ENCODE data around the gene TLK1.

TLK1 gene

DNA sequence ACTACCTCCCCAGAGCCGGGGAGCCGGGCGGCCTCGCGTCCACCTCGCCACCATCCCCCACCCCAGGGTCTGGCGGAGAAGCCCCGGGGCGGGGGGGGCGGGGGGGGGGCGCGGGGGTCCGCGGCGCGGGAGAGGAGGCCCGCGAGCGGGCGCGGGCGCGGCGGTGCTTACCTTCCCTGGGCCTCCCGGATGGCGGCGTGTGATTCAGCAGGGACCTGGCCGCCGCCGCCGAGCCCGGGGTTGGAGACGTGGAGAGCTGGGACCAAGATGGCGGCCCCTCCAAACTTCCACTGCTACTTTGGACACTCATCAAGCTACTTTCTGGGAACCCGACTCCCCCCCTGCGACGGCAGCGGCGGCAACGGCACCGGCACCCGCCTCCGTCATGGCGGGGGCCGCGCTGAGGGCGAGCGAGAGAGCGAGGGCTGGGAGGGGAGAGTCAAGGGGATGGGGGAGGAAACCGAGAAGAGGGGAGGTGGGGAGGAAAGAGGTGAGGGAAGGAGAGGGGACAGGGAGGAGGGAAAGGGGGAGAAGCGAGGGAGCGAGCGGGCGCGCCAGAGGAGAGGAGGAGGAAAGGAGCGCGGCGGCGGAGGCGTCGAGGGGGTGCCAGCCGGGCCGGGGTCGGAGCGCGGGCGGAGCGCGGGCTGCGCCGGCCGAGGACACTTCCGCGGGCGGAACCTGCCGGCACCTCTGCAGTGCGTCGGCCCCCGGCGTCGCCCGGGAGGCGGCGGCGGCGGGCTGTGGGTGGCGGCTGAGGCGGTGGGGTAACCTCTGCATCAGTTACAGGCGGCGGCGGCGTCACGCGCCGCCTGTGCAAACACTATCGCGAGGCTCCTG, at the start of gene TLK1:
Gene TLK1 (minus strand): TSS at position 775 of the 837 bp plus-strand sequence. CDS start 465 bp downstream, at position 310.
- DNase-seq: peak; percentile 48

DNA sequence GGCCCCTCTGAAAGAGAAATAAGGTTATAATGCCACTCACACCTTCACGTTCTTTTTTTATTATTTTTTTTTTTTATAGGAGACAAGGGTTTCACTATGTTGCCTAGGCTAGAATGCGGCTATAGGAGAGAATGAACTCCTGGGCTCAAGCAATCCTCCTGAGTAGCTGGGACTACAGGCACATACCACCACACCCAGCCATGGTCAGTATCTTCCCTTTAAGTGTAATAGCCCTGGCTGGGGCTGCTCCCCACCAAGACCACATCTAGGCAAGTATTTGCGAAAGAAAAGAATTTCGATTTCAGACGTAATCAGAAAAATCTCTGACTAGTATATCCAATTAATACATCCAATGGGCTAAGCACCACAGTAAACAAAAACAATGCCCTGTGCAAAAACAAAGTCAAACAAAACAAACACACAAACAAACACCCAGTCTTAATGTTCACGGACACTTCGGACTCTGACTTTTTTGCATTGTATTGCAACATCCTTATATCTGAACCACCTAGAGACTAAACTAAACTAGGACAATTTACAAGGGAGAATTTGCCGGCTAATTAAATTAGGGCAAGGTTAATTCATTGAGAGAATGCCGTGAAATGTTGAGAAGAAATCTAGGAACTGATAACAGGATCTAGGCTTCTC, 49.6 kb upstream of the TLK1 start:
- no peak for DNase-seq

DNA sequence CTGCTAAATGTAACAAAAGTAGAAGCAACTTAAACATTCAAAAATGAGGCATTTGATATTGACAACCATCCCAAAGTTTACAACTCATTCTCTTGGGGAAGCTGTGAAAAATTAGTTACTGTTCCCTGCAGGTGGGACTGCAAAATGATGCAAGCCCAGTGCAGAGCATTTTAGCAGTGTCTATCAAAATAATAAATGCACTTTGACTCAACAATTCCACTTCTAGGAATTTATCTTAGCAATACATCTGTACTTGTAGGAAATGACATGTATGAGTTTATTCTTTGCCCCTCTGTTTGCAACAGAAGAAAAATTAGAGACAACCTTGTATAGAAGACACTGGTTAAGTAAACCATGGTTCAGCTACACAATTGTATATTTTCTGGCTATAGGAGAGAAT, 48.0 kb upstream of the TLK1 start:
- no peak for DNase-seq

DNA sequence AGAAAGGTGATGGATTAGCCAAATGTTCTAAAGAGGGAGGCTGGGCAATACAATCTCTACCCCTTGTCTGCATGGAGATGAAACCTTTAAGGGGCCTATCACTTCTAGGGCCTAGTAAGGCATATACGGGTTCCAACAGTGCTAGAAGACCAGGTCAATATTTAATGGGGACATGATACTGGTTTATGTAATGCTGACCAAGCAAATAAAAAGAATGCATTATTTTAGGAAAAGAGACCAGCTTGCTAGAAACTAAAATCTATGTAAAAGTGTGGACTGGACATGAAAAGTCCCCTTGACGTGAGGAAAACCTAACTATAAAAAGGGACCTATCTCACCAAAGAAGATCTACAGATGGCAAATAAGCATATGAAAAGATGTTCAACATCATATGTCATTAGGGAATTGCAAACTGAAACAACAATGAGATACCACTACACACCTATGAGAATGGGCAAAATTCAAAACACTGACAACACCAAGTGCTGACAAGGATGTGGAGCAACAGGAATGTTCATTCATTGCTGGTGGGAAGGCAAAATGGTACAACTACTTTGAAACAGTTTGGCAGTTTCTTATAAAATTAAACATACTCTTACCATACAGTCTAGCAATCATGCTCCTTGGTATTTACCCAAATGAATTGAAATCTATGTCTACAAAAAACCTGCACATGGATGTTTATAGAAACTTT, 45.9 kb upstream of the TLK1 start:
- DNase-seq: no peak

DNA sequence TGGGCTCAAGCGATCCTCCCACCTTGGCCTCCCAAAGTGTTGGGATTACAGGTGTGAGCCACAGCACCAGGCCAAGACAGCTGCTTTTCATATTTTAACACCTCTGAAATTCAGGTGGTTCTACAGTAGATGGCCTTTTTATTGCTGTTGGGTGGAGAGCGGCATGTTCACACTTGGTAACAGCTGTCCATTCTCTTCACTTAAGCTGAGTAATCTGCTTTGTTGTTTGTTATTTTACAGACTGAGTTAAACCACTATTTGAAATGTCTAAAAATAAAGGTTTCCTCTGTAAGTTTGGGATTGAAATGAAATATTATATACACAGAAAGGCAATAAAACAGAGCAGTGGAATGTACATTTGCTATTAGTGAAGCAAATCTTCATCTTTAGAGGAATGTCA, 44.9 kb upstream of the TLK1 start:
- no peak for DNase-seq

DNA sequence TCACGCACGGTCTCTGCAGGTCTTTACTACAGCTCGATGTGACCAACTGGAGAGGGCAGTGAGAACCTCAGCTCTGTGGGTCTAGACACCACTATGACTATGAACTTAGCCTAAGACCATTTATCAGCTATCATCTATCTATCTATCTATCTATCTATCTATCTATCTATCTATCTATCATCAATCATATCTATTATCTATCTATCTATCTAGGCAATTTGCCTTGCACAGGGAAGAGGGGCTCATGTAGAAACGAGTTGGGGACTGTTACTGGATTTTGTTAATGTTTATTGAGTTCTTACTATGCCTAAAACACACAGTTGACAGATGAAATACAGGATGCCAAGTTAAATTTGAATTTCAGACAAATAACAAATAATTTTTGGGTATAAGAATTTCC, 41.1 kb upstream of the TLK1 start:
- DNase-seq: no peak

DNA sequence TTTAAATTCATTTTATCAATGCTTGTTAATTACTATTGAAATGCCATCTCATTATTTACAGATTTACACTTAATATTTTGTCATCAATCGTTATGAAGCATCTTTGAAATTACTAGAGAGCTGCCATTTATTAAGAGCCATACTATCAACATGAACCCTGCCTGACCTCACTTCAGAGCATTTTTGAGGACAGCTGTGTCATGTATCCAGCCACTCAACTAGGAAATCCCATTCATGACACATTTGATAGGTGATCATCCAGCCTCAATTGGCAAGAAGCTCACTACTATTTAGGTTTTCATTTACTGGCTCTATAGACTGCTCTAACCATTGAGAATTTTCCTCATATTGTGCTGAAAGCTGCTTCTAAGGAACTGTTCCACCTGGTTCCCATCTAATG, 40.6 kb upstream of the TLK1 start:
- DNase-seq: no peak

DNA sequence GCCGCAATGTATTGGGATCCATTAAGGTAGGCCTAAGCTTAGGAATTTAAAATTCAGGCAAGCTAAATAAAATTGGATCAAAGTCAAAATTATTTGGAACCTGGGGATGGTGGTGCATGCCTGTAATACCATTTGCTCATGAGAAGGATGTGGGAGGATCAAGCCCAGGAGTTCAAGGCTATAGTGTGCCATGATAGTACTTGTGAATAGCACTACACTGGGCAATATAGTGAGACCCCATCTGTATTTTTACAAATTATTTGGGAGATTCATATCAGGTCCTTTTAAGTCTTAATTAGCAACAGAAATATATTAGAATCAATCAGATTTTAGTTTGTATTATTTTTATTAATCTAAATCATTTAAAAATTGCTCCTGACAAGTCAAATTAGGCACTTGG, 39.8 kb upstream of the TLK1 start:
- no peak for DNase-seq

DNA sequence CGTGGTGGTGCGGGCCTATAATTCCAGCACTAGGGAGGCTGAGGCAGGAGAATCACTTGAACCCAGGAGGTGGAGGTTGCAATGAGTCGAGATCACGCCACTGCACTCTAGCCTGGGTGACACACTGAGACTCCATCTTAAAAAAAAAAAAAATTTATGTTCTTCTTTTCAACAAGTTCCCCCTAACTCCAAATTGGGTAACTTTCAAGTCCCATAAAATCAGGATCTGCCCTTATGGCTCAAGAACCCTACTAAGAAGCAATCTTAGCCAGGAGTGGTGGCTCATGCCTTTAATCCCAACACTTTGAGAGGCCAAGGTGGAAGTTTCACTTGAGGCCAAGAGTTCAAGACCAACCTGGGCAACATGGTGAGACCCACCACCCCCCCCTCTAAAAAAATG, 30.3 kb upstream of the TLK1 start:
- DNase-seq: no peak

DNA sequence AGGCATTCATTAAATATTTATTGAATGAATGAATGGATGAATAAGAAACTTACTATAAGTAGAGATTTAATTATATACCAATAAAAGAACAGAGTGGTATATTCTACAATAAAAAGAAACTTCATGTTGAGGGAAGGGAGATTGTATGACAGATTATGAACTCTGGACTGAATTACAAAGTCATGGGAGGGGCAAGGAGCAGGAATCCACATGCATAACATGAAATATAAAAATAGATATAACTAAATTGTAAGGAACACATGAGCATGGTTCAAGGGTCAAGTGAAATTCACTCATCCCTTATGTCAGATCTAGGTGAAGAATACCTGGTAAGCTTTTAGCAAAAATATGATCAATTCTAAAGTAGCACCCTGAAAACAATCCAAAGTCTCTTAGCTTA, 27.1 kb upstream of the TLK1 start:
- no peak for DNase-seq

DNA sequence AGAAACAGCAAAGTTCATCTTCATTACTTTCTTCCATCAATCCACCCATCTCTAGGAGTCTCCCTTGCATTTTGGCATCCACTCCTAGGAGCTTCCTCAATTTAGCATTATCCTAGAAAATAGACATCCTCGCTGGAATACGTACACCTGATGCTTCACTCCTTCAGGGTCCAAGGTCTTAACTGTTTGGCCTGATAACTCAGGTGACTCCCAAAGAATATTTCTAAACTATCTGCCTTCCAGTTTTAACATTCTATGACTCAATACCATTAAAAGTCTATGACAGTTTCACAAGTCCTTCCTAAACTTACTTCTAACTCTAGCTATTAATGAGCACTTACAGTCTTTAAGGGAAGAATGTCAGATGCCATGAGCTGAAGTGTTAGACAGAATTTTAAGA, 26.5 kb upstream of the TLK1 start:
- no peak for DNase-seq

DNA sequence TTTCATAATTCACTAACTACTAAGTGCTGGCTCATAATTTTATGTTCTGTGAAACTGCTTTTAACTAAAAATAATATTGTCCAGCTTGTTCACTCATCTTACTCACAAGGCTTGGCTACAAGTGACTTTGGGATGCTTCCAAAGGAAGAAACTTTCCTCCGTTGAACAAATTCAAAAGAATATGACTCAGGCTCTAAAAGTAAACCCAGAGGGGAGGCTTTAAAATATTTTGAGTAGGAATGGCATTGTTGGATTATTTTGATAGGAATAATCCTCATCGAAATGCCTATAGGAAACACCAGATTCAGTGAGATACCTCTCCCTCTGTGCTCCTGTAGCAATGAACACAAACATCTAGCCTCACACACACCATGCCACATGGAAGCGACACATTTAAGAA, 25.2 kb upstream of the TLK1 start:
- DNase-seq: no peak

DNA sequence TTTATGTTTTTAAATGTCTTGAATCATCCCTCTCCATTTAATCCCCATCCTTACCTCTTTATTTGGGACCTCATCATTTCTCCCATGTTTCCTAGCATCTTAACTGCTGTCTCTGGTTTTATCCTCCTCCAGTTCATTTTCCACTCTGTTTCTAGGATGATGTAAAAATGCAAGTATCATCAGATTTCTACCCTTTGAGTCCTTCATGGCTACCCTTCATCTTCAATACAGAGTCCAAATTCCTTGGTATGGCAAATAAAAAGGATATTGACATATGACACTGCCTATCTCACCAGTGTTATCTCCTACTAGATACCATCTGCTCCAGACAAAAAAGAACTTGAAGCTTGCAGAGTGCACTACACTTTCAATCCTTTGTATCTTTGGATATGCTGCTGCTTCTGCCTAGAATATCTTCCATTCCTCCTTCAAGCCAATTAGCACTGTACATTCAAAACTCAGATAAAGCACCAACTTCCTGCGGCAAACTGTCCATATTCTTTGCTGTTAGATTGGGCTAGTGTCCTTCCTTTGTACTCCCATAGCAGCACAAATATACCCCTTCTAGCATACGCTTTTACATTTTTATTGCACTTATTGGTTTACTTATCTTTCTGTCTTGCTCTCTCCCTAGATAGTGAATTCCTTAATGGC, 24.6 kb upstream of the TLK1 start:
- no peak for DNase-seq

DNA sequence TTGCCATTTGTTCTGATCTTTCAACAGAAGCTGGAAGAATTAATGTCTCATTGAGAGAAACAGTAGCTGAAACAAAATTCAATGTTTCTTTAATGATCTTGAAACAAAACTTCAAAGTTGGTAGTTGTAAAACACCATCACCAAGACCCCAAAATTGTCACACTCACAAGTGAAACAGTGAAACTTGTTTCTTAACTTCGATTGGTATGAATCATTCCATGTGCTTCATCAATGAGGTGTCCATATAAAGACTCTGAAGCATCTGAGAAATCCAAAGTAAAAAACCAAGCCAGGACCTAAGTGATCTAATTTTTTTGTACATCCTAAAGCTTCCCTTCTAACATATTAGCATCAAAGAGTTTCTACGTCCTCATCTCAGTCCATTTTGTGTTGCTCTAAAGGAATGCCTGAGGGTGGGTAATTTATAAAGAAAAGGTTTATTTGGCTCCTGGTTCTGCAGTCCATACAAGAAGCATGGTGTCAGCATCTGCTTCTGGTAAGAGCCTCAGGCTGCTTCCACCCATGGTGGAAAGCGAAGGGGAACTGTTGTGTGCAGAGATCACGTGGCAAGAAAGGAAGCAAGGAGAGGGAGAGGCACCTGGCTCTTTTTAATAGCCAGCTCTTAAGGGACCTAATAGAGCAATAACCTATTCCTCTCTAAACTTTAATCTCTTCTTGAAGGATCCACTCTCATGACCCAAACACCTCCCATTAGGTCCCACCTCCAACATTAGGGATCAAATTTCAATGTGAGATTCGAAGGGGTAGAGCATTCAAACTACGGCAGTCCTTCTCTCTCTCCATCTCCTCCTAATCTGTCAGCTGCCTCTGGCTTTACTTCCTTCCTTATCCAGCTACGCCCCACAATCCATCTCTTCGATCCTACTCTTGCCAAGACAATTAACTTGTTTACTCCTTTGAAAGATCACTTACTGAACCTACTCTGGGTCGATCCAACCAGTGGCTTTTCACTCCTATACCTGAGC, 20.7 kb upstream of the TLK1 start:
- DNase-seq: no peak

DNA sequence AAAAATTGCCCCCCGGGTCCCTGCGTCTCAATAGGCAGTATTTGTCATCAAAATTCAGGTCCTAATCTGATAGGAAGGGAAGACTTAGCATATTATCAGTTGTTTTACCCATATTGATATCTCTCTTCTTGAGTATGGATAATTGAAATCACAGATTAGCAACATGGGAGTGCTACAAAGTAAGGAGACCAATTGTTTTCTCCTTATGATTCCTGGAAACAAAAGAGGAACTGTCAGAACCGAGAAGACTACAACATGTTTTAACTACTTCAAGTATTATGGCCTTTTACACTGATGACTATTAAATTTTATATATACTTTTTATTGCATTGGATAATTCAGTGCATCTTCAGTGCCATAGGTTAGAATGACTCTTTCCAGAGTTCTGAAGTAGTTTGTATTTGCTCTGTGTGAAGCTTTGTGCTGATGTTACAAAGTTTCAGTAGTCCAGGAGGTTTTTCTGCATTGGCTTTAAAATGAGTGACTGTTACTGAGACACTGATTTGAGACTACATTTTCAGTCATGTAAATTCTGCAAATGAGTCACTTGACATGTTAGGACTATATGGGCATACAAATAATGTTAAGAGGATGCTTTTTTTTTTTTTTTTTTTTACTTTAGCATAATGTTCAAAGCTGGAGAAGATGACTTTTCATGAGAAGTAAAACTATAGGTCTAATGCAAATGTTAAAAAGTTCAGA, 19.7 kb upstream of the TLK1 start:
- no peak for DNase-seq

DNA sequence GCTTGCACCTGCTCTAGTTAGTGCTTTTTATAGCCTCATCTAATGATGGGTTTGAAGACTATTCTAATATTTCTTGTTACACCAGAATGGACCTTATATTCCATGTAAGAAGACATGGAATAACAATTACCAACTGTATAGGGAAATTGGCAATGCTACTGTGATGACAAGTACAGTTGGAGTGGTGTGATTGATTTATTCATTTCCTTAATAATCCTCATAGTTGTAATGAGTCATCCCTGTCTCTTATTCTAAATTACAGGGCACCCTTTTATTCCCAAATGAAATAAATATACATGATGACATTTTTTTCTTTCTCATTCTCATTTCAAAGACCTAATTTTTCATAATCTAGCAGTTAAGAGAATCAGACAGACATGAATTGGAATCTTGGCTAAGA, 18.3 kb upstream of the TLK1 start:
- DNase-seq: no peak

DNA sequence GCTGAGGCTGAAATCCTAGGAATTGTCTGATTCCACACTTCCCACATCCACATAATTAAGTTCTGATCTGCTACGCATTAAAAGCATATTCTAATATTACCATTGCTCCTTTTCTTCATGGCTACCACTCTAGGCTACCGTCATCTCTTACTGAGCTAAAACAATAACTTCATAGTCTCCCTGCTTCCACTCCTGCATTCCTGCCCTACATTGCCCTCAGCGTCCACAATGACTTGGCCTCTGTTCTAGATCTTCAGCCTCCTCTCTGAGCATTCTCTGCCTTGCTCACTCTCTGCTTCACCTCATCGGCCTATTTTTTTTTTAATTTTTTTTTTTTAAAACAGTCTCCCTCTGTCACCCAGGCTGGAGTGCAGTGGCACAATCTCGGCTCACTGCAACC, 15.8 kb upstream of the TLK1 start:
- DNase-seq: no peak

DNA sequence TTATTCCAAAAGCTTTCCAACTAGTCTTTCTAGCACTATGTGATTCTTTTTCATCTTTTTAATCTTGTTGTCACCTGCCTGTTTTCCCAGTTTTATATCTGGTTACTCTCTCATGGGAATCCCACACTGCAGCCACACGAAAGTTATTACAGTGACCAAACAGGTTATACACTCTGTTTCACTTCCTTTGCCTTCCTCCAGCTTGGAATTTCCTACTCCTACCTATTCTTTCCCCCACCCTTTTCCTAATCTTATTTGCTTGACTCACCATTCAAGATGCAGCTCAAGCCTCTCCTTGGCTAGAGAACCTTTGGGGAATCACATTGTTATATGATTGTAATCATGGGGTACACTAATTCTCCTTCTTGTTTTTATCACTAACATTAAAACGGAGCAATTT, 13.4 kb upstream of the TLK1 start:
- no peak for DNase-seq

DNA sequence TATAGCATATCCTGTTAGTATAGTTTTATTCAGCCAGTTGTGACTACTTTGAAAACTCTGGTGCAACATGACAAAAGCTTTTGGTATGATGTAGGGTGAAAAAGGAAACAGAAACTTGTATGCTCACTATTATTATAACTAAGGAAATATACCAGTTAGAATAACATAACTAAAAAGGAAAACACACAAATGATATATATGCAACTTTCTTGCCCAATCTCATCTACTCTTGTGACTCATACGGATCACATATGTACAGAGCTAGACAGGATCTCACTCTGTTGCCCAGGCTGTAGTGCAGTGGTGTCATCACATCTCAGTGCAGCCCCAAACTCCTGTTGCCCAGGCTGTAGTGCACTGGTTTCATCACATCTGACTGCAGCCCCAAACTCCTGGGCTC, 12.4 kb upstream of the TLK1 start:
- no peak for DNase-seq

DNA sequence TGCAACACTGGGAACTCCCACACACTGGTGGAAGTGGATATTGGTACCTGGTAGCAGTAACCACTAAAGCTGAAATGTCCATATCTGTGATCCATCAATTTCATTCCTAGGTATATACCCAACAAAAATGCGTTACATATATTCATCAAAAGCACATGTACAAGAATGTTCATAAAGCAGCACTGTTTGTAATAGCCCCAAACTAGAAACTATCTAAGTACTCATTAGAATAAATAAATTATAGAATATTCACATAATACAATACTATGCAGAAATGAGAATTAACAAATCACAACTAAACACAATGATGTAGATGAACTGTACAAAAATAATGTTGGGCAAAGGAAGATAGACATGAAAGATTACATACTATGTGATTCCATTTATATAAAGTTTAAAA, 11.1 kb upstream of the TLK1 start:
- DNase-seq: no peak

DNA sequence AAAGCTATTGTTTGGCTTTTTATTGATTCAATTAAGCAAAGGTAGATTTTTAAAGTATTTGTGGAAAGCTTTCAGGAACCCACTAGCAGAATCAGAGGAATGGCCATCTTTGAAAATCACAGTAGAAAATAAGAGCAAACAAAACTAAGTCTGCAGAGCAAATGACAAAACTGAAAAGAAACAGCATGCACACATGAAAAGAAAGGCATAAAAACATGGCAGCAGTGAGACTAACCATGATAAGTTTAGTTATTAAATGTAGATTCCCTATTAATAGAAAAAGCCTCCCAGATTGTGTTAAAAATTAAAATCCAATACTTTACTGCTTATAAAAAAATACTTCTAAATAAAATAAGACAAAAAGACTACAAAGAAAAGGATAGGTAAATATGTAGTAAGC, 9.1 kb upstream of the TLK1 start:
- no peak for DNase-seq

DNA sequence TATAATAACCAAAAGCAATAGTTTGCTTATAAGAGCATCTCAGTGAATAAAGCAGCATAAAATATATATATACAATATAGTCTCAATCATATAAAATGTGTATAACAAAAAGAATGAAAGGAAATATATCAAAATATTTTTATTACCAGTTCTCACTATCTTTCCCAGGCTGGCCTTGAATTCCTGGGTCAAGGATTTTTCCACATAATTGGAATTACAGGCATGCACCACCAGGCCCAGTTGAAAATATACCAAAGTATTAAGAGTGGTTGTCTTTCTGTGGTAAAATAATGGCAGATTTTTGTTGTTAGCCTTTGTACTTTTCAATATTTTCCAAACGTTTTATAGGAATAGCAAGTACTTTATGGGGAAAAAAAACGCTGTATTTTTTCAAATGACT, 8.6 kb upstream of the TLK1 start:
- no peak for DNase-seq

Measured in 8988T (cell line).